ENCODE data around the gene CPLX1. TPM values are rescaled to one million over a fixed set of nuclear protein-coding genes. Genes with fewer than 3 reads are reported as not detected.
A peak's percentile ranks its signal among the peaks of the same experiment; 100 is the strongest.
"Not testable (repeated sequence)": the region's sequence is repeated elsewhere in the genome, so short reads cannot be mapped to it uniquely, and the experiment has no call there.

CPLX1 gene
- total and polyA plus RNA-seq, 12 donors, result 1.7 to 25.3 (median 7.5) TPM

DNA sequence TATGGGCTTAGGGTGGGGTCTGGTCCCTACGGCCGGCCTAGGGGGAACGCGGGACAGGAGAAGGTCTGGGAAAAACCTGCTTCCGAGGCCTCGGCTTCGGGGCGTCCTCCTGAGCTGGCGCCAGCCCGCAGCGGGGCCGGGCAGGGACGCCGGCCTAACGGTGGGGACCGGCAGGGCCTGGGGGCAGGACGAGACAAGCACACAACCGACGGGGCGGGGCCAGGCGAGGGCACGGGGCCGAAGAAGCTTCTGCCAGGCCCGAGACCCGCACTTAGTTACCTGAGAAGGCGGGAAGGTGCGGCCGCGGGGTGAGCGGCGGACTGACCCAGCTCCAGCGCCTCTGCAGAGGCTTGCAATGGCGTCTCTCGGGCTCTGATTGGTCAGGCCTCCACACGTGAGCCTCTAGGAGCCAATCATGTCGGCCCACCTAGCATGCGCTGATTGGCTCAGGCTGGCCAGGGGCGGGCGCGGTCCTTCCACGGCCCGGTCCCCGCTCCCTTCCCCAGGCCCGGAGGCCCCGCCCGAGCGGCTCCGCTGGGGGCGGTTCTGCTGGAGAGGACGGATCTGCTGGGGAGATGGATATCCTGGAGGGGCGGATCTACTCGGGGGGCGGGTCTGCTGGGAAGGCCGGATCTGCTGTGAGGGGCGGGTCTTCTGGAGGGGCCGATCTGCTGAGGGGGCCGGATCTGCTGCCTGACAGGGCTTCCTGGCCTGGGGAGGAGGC is 44.3 kb downstream of the CPLX1 start:
- DNase-seq, result peak; percentile 98 to 100 (median 99)
- Histone ChIP-seq H3K9me3 (replicated peaks in 1 of 3) (no peaks in the 10 kb centered on the region), H3K27me3 (no peaks in the 10 kb centered on the region), H3K4me3 (peak overlapping the region; percentile 86 to 100 (median 96)), H3K27ac (peak overlapping the region; percentile 81 to 98 (median 93)), H3K36me3 (replicated peaks in 1 of 2) (peaks cover 0 to 29% of the 10 kb centered on the region in 2 donors), H3K4me1 (replicated peaks in 1 of 2) (peaks cover 15 to 56% of the 10 kb centered on the region in 2 donors)
- WGBS, 4 donors, result 0 to 1% (median 0%) methylated on average over 30 to 57 of the region's 57 CpGs
- intact Hi-C loops (cut with DNase I), result no loop called here
- TF ChIP-seq POLR2A (IDR thresholded peaks at IDR 0.05), result peak; percentile 91 to 96
- TF ChIP-seq, protein P1, sequence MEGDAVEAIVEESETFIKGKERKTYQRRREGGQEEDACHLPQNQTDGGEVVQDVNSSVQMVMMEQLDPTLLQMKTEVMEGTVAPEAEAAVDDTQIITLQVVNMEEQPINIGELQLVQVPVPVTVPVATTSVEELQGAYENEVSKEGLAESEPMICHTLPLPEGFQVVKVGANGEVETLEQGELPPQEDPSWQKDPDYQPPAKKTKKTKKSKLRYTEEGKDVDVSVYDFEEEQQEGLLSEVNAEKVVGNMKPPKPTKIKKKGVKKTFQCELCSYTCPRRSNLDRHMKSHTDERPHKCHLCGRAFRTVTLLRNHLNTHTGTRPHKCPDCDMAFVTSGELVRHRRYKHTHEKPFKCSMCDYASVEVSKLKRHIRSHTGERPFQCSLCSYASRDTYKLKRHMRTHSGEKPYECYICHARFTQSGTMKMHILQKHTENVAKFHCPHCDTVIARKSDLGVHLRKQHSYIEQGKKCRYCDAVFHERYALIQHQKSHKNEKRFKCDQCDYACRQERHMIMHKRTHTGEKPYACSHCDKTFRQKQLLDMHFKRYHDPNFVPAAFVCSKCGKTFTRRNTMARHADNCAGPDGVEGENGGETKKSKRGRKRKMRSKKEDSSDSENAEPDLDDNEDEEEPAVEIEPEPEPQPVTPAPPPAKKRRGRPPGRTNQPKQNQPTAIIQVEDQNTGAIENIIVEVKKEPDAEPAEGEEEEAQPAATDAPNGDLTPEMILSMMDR (IDR thresholded peaks at IDR 0.05), result peak in 1 of 6 experiments; percentile 10

DNA sequence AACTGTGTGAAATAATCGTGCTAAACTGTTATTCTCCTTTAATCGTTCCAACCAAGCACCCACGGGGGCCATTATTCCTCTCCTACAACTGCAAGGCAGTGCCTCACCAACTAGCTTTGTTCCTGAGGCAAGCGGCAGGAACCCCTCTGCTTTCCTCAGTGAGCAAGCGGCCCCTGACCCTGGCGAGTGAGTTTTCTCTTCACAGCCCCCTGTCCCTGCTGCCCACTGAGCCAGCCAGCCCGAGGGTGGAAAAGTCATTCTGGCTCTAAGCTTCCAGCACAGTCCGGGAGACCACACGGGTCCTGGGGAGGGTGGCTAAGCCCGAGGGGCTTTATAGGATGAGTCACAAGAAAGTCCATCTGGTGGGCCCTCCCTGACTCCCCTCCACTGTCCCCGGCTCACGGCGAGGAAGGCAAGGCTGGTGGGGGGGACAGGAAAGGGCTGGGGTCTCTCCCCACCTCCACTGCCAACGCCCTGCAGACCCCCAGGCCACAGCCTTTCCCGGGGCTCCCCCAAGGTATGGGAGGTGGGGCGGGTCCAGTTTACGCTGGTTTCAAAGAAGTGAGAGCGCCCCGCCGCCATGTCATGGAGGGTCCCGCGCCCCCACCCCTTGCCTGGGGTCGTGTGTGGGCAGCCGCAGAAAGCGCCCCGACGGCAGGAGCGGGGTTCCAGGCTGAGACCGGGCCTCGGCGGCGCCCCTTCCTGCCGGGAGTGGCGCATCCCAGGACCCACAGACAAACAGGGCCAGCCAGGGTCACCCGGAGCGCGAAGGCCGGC is 45.0 kb downstream of the CPLX1 start:
- no peaks in the 10 kb centered on the region for H3K9me3 ChIP-seq (replicated peaks in 1 of 3)
- peak overlapping the region; percentile 81 to 98 (median 93) for H3K27ac ChIP-seq
- no peak for TF ChIP-seq POLR2A (IDR thresholded peaks at IDR 0.05)
- TF ChIP-seq, protein P1 (IDR thresholded peaks at IDR 0.05), result no peak
- WGBS, 4 donors, result 2 to 4% (median 3%) methylated on average over 14 to 38 of the region's 38 CpGs
- no peaks in the 10 kb centered on the region for H3K27me3 ChIP-seq
- intact Hi-C loops (cut with DNase I), result no loop called here
- H3K36me3 ChIP-seq (replicated peaks in 1 of 2), result peaks cover 0 to 37% of the 10 kb centered on the region in 2 donors
- peak overlapping the region; percentile 86 to 100 (median 96) for H3K4me3 ChIP-seq
- peak in 2 of 7 donors; percentile 37 to 41 for DNase-seq
- peaks cover 15 to 54% of the 10 kb centered on the region in 2 donors for H3K4me1 ChIP-seq (replicated peaks in 1 of 2)

DNA sequence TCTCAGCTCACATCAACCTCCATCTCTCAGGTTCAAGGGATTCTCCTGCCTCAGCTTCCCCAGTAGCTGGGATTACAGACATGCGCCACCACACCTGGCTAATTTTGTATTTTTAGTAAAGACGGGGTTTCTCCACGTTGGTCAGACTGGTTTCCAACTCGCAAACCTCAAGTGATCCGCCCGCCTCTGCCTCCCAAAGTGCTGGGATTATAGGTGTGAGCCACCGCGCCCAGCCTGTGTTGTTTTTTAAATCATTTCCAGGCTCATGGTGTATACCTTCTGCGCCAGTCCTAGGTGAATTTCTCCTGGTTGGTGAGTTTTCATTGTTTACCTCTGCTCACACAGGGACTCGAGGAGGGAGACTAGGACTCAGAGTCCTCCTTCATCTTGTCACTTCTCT is 45.7 kb downstream of the CPLX1 start:
- Histone ChIP-seq H3K36me3 (replicated peaks in 1 of 2) (peaks cover 0 to 43% of the 10 kb centered on the region in 2 donors), H3K4me3 (peak overlapping the region in 2 of 4 donors; percentile 96 to 100), H3K27ac (peak overlapping the region in 2 of 5 donors; percentile 95 to 98), H3K4me1 (replicated peaks in 1 of 2) (peaks cover 15 to 53% of the 10 kb centered on the region in 2 donors)
- H3K27me3 ChIP-seq; H3K9me3 ChIP-seq (replicated peaks in 1 of 3); DNase-seq; intact Hi-C loops (cut with DNase I): not testable (repeated sequence)
- WGBS, 4 donors, result 74 to 86% (median 80%) methylated on average over 10 of the region's 10 CpGs

DNA sequence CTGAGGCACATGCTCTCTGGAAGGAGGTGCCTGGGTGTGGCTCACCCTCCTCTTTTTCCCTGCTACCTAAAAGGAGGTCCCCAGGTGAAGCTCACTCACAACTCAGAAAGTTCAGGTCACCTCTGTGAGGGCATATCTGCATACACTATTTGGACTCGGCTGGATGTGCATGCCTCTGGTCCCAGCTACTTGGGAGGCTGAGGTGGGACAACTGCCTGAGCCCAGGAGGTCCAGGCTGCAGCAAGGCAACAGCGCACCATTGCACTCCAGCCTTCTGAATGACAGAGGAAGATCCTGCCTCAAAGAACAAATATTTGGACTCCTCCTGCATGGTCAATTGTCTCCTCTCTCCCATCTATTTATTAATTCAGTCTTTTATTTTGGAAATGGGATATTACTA is 46.4 kb downstream of the CPLX1 start:
- H3K27me3 ChIP-seq, result no peaks in the 10 kb centered on the region
- DNase-seq, result no peak
- H3K36me3 ChIP-seq (replicated peaks in 1 of 2), result peaks cover 0 to 50% of the 10 kb centered on the region in 2 donors
- no peaks in the 10 kb centered on the region for H3K9me3 ChIP-seq (replicated peaks in 1 of 3)
- peaks cover 15 to 53% of the 10 kb centered on the region in 2 donors for H3K4me1 ChIP-seq (replicated peaks in 1 of 2)
- no peak overlapping the region for H3K27ac ChIP-seq
- intact Hi-C loops (cut with DNase I), result no loop called here
- 79 to 93% (median 82%) methylated on average over 2 of the region's 2 CpGs for WGBS, 4 donors
- no peak for TF ChIP-seq POLR2A (IDR thresholded peaks at IDR 0.05)
- TF ChIP-seq, protein P1 (IDR thresholded peaks at IDR 0.05), result no peak
- no peak overlapping the region for H3K4me3 ChIP-seq

Measured in adrenal gland (tissue), 12 donors.